GM23248 (cell line): ENCODE results near the gene TRMT2B.
"Not testable (repeated sequence)": the region's sequence is repeated elsewhere in the genome, so short reads cannot be mapped to it uniquely, and the experiment has no call there.

Source experiments
- EZH2 ChIP-seq: fragments of 200-600 bp; sonication (generic); IDR thresholded peaks from 2 replicates; pipeline ENCODE4 v1.6.1; 2018; ENCODE audit warnings: antibody characterized with exemption, mild to moderate bottlenecking; ENCODE audit not compliant: insufficient read depth, poor library complexity, severe bottlenecking
- EZH2phosphoT487 ChIP-seq: fragments of 200-600 bp; sonication (generic); IDR thresholded peaks from 2 replicates; pipeline ENCODE4 v1.6.1; 2018; ENCODE audit warnings: antibody characterized with exemption, moderate library complexity, mild to moderate bottlenecking, low read depth; ENCODE audit not compliant: insufficient read depth

- TF ChIP-seq EZH2phosphoT487, EZH2: not testable (repeated sequence)
These were observed 39.9 kb downstream of the TRMT2B start for GRCh38 chrX:101012031-101012430.
